Epithelial cell of esophagus (primary cell): ENCODE data around the gene CDH8.

Source experiments
- DNase-seq: peaks from one replicate; pipeline ENCODE4 v3.0.0; 2010; ENCODE audit warnings: low read depth
- H3K4me3 ChIP-seq: 2 replicates; pipeline ENCODE4 v1.5.1; 2011; ENCODE audit warnings: mild to moderate bottlenecking, low read length, control low read depth
- CTCF ChIP-seq: IDR thresholded peaks from 2 replicates; pipeline ENCODE4 v1.5.1; 2011; ENCODE audit warnings: low read depth, mild to moderate bottlenecking, low read length, control low read depth, inconsistent platforms; ENCODE audit not compliant: insufficient read depth; ENCODE audit errors: missing control alignments

The CDH8 gene

DNA sequence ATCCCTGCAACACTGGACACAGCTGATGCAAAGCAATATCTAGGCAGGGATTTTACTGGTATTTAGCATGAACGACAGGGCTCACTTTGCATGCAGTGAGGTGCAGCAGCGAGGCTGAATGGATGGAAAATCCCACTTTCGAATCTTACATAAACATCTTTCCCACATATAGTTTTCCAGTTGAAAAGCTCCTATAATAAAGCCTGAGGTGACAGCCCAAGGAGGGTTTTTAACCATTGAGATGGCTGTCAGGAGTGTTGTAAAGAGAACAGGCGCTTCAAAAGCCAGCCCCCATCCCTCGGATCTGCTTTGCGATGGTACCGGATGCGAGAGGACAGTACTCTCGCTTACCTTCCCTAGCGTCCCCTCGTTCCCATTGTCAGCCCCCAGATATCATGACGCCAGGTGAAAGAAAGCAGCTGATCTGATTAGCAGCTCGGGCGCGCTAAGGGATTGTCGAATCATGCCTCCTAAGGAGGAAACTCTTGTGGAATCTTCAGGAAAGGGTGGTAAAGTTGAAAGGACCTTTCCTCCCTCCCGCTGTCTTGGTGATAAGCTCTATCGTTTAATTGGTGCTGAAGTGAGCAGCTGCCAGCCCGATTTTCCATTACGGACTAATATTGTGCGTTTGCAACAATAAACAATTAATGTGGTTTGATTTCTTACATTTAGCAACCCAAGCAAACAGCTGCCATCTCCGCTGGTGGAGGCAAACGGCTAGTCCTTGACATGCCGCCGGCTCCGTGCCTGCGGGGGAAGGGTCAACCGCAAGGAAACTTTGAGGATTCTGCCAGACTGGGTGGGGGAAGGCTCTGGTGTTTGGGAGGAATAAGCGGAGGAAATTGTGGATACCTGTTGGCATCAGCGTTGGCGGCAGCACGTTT, 1.8 kb downstream of the CDH8 start:
- no peak for TF ChIP-seq CTCF
- DNase-seq = no peak
- peak overlapping the region; percentile 13 for H3K4me3 ChIP-seq

DNA sequence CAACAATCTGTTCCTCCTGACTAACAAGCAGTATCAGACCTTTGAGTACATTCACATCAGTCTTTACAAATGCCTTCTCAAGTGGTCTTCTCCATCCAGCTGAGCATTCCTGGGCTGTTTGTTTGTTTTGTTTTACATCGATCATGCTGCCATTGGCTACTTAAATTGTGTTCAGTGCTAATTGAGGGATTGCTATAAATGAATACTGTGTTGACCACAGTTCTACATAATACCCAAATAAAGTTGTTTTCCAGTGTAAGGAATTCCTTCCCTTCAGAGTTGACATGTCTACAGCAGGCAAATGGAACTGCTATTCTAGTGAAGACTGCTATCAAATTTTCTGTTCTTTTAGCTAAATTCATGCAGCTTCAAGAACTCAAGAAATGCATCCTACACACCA, 3.2 kb downstream of the CDH8 start:
- no peak for DNase-seq
- TF ChIP-seq CTCF = no peak
- H3K4me3 ChIP-seq = no peak overlapping the region

- TF ChIP-seq CTCF = no peak
- no peak overlapping the region for H3K4me3 ChIP-seq
- no peak for DNase-seq
Measured at GRCh38 chr16:62029947-62030346, 6.3 kb downstream of the CDH8 start.

DNA sequence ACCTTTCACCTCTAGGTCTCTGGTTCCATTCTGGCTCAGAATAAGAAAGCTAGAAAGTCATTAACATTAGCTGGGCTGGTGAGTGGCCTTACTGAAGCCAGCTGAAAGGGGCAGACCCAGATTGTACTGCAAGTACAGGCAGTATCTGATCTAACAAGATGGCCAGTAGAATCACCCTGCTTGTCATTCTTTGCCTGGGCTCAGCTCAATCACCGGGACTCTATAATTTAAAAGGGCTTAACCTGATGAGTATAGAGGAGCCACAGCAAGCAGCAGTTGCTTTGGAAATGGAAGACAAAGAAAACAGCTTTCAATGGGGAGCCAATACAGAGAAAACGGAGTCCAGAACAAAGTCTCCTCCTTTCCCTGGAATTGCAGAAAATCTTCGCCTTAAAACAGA, 13.6 kb downstream of the CDH8 start:
- no peak for DNase-seq
- no peak overlapping the region for H3K4me3 ChIP-seq
- no peak for TF ChIP-seq CTCF

DNA sequence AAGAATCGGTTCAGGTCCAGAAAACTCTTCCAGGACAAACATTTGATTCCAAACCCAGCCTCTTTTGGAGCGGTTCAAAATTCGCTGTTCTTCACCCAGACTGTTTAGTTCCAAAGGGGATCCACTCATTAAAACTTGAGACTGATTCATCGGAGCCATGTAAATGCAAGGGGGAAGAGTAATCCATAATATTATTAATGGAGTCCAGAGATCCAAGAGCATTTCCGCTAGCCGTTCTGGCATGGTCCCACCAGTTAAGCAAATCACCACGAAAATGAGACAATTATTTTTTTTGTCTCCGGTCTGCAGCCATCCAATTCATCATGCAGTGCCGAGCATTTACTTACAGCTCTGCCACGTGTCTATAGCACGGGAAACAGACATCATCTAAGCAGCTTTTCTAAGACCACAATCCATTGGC, 15.1 kb downstream of the CDH8 start:
- TF ChIP-seq CTCF = no peak
- H3K4me3 ChIP-seq = no peak overlapping the region
- DNase-seq = no peak

DNA sequence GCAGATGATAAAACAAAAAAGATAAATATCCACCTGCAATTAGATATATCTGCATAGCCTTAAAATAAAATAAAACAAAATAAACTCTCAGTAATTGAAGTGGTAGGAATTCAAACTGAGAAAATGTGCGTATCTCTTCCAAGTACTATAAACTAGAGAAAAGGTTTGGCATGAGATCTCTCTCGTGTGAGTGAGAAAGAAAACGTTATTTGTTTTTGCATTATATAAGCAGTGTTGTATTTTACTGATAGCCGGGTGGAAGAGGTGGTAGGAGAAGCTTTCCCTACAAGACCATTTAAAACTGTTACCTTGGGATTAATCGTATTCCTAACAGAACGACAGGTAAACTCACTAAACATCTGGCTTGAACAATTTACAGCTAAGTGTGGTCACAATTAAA, 15.6 kb downstream of the CDH8 start:
- no peak overlapping the region for H3K4me3 ChIP-seq
- DNase-seq = no peak
- TF ChIP-seq CTCF = no peak

DNA sequence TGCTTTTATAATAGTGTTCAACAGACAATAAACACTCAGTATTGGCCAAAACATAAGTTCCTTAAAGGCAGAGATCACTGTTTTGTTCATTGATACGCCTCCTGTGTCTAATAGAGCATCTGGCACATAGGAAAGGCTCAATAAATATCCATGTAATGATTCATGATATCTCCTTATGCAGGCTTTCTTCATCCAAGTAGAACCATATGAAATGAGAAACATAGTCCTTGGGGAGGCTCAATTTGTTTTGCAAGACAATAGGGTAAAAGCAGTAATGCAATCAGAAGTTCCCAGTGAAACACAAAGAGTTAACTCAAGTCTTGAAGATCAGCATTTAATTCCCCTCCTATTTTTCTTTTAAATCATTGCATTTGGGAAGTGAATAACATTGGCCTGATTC, 16.4 kb downstream of the CDH8 start:
- DNase-seq = no peak
- no peak overlapping the region for H3K4me3 ChIP-seq
- TF ChIP-seq CTCF = no peak
